GM21576 (cell line): ENCODE results near the gene TST.

Experiments used
- ATAC-seq: cut with Tn5 transposase; IDR thresholded peaks from one replicate; pipeline ENCODE4 v1.9.1; 2021; ENCODE audit warnings: mild to moderate bottlenecking, moderate library complexity; ENCODE audit not compliant: unreplicated experiment

TST gene

GRCh38 chr22:37054056-37054395 lies 34.8 kb upstream of the TST start:
- no peak for ATAC-seq

- ATAC-seq, result no peak
Observed at GRCh38 chr22:37053310-37054055, 34.2 kb upstream of the TST start.

DNA sequence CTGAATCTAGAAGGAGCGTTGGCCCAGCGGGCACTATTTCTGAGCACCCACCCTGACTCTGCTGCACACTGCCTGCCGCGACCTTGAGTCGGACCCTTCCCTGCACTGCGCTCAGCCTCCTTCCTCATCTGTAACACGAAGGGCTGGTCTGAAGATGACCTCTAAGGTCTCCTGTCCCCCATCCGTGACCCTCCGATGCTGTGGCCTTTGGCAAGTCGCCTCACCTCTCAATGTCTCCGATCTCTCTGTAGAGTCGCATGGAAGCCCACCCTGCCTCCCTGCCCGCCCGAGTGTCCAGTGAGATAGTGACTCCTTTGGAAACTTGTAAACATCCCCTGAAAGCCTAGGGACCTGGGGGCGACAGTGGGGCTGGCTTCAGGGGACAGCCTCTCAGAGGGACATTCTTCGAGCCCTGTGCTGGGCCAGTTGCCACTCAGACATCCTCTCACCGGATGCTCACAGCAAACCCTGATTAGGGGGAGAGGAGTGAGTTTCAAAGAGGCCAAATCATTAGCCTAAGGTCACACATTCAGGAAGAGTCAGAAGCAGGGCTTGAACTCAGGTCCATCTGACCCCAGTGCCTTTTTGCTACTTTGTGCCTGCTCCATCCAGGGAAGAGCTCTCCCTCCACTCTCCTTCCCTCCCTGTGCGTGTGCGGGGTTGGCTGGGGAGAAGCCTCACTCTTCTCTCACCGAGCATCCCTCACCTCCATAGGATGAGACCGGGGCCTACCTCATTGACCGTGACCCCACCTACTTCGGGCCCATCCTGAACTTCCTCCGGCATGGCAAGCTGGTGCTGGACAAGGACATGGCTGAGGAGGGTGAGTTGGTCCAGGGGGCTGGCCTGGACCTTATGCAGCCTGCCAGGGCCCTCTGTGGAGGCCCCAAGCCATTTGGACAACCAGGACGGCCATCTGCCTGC lies 33.4 kb upstream of the TST start:
- ATAC-seq, result no peak

GRCh38 chr22:37051391-37052385 lies 32.4 kb upstream of the TST start, which contains the start of gene KCTD17:
Gene KCTD17, plus strand, starts transcription at chr22:37051742. Its CDS starts 19 bp downstream, at chr22:37051761.
- peak; percentile 52 for ATAC-seq

- ATAC-seq, result no peak
Observed at GRCh38 chr22:37050913-37051312, 31.7 kb upstream of the TST start.

- ATAC-seq, result no peak
Observed at GRCh38 chr22:37049224-37049623, 30.0 kb upstream of the TST start.

DNA sequence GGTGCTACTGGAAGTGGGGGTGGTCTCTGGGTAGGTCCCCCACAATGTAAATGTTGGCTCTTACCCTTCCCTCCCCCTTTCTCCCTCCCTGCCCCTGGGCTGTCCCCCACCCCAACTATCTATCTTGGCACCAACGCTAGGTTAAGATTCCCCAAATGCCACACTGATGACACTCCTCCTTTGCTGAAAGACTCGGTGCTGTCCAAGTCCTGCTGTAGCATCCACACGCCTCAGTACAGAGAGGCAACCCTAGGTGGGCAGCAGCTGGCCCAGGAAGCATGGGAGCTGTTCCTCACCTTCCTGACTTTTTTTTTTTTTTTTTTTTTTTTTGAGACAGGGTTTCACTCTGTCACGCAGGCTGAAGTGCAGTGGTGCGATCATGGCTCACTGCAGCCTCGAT lies 28.9 kb upstream of the TST start:
- ATAC-seq, result no peak

GRCh38 chr22:37047006-37047405 lies 27.8 kb upstream of the TST start:
- no peak for ATAC-seq

DNA sequence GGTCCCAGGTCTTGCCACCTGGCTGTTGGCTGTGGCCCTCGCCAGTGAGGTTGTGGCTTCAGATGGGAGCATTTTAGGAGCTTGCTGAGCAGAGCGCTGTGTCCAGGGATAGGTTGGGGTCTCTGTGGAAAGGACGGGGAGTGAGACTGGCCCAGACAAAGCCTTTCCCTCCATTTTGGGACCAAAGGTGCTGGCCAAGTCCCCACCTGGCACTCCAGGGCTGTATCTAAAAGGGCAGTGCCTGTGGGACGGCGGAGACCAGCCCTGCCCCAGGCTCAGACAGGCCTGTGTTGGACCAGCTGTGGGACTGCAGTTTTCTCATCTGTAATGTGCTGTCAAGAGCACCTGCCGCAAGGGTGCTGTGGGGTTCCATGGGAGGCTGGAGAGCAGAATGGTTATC lies 27.3 kb upstream of the TST start:
- no peak for ATAC-seq

DNA sequence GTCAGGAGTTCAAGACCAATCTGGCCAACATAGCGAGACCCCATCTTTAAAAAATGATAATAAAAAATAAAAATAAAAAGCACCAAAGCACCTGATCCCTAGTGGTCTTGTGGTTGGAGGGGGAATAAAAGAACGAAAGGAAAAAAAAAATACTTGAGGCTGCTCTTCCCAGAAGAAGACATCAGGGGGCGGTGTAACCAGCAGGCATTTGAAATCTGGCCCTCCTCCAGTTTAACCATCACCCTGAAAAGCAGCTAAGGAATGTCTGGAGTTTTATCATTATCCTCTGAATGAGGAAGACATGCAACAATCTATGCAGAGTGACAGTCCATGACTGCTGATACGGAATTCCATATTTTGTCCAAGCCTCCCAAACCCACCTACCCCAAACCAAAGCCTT lies 26.7 kb upstream of the TST start:
- no peak for ATAC-seq

GRCh38 chr22:37044634-37045625 lies 25.7 kb upstream of the TST start:
- no peak for ATAC-seq

DNA sequence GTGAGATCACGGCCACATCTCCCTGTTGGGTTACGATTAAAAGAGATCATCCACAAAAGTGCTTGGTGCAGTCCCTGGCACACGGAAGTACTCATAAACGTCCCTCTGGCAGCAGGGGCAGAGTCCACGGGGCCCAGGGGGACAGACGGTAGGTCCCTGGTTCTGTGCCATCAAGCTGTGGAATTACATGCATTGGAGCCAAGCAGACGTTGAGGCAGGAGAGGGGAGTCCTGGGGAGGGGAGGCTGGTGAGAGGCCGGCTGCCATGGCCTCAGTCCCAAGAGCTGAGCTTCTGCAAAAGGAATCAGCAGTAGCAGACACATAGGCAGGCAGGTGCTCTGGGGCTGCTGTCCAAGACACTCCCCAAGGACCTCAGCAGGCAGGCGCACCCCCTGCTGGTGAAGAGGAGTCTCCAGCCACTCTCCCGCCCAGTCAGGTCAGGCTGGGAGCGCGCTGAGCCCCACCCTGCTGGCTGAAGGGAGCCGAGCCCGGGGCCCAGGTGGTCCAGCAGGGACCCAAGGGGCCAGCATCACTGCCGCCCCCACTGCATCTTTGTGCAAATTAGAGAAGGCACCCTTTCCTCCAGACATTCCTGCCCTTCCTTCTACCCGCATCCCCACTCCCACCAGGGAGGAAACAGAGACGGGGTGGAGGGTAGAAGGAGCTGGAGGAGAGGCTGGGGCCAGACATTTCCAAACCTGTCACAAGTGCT lies 24.7 kb upstream of the TST start:
- ATAC-seq, result no peak

GRCh38 chr22:37043209-37043827 lies 24.1 kb upstream of the TST start:
- ATAC-seq, result no peak

DNA sequence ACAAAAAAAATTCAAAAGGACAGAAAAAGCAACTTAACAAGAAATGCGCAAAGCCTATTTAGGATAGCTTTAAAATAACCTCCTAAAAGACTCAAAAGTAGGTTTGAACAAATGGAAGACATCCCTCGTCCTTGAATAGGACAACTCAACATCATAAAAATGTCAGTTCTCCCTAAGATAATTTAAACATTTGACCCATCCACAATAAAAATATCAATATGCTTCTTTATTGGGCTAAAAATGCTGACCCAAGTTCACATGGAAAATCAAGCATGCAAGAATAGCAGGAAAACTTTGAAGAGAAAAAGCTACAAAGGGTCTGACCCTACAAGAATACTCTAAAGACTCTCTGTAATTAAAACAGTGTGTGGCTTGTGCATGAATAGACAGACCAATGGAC lies 20.2 kb upstream of the TST start:
- ATAC-seq, result no peak

DNA sequence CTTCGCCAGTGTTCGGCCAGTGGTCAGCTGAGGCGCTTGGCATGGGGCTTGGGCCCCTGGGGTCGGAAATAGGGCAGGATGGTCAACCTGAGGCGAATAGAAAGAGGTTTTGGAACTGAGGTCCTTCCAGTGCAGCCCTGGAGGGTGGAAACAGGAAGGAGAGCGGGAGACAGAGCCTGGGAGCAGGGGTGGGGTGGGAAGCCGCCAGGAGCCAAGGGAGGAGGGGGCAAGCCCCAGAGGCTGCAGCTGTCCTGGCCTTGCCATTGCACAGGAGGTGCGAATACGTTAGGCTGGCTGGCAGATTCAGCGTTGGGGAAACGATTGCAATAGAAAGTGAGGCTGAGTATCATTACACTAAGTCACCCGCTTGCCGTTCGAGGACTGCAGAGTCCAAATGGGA lies 18.4 kb upstream of the TST start:
- ATAC-seq, result no peak

- ATAC-seq, result no peak
Observed at GRCh38 chr22:37036655-37037377, 17.6 kb upstream of the TST start.

DNA sequence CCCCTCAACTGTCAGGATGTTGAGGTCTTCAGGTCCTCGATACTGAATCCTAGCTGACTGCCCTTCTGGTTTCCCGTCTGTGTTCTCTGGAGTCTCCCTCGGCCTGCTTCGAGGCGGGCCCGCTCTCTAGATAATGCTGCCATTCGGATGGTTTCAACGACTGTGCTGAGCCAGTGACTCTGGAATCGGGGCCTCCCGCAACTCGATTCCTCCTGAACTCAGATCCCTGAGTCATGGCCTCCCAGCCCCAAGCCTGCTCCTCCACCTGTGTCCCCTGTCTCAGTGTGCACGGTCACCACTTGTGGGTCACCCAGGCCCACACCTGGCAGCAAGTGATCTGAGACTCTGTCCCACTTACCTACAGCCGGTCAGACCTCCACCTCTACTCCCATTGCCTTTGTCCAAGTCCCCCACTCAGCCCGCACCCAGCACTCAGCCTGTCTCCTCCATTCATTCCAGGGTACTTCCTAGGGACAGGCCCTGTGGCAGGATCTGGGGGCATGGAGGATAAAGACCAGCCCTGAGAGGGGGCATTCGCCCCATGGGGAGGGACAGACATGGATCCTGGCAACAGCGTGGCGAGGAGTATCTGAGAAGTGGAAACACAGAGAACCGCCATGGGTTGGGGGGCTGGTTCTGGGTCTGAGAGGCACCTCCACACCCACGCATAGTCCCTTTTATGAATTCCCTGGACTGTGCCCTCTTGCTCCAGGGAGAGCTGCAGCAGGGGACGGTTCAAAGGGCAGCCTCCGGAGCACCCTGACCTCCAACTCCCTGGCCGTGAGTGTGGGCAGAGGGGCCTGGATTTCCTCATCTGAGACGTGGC lies 14.6 kb upstream of the TST start:
- ATAC-seq, result no peak
